GM12878 (cell line): ENCODE results near the gene TSPAN2. TPM values are rescaled to one million over a fixed set of nuclear protein-coding genes. Genes with fewer than 3 reads are reported as not detected.
A peak's percentile ranks its signal among the peaks of the same experiment; 100 is the strongest.

ENCODE experiments used
- ATAC-seq: fragments of 200-7000 bp; cut with Tn5 transposase; 3 replicates; pipeline ENCODE4 v1.9.1; 2020; ENCODE audit warnings: mild to moderate bottlenecking, moderate library complexity
- BruUV-seq: library from RNA; stranded (reverse); fragments of 400-500 nt; replicated peaks from 2 replicates; lab custom pipeline; 2021; lab: Mats Ljungman, UMichigan
- CTCF ChIA-PET: fragments of 300-600 bp; sonication (Branson Sonifier 250); formaldehyde crosslinking; extraction: SDS; loops from one replicate; lab custom pipeline; 2021; ENCODE audit warnings: inconsistent platforms; lab: Yijun Ruan, JAX
- POLR2A ChIA-PET: fragments of 350-600 bp; formaldehyde crosslinking; extraction: SDS; loops from one replicate; lab custom pipeline; 2021; ENCODE audit warnings: inconsistent platforms; lab: Charles Lee
- RAD21 ChIA-PET: fragments of 300-600 bp; sonication (Branson Sonifier 250); formaldehyde crosslinking; loops from one replicate; lab custom pipeline; 2023; ENCODE audit warnings: antibody characterized with exemption; ENCODE audit not compliant: unreplicated experiment; lab: Charles Lee
- SMC1A ChIA-PET: fragments of 300-600 bp; sonication (Branson Sonifier 250); formaldehyde crosslinking; loops from one replicate; lab custom pipeline; 2023; ENCODE audit not compliant: unreplicated experiment, uncharacterized antibody; lab: Charles Lee
- DNase-seq: peaks from one replicate; pipeline ENCODE4 v3.0.0-alpha.2; 2011; ENCODE audit warnings: low read depth, low spot score
- FAIRE-seq: peaks from 3 replicates; lab custom pipeline; 2011; peaks lifted over from hg19 to GRCh38; lab: Jason Lieb, UNC
- H2AFZ ChIP-seq: 2 replicates; pipeline ENCODE4 v1.6.0; 2011; ENCODE audit warnings: low read depth, low read length, control low read depth; ENCODE audit not compliant: control insufficient read depth
- H3K27ac ChIP-seq: 2 replicates; pipeline ENCODE4 v1.5.1; 2011; ENCODE audit warnings: control low read depth; ENCODE audit not compliant: control insufficient read depth, insufficient read depth
- H3K27me3 ChIP-seq, 2 experiments: replicated peaks in 1 of 2; 2 replicates each; pipeline versions ENCODE4 v1.6.0 to v1.6.1; 2011; ENCODE audit warnings: low read length in 1 of 2; ENCODE audit not compliant: control insufficient read depth in 2 of 2, insufficient read depth in 2 of 2
- H3K36me3 ChIP-seq, 2 experiments: 2 replicates each; pipeline ENCODE4 v1.5.1; 2011; ENCODE audit warnings: low read length in 1 of 2; ENCODE audit not compliant: control insufficient read depth in 2 of 2, insufficient read depth in 2 of 2
- H3K4me1 ChIP-seq: 2 replicates; pipeline ENCODE4 v1.6.1; 2011; ENCODE audit warnings: mild to moderate bottlenecking, low read length, moderate library complexity, mixed read lengths; ENCODE audit not compliant: control insufficient read depth, insufficient read depth
- H3K4me2 ChIP-seq: 2 replicates; pipeline ENCODE4 v1.6.0; 2011; ENCODE audit warnings: control low read depth; ENCODE audit not compliant: control insufficient read depth, insufficient read depth
- H3K4me3 ChIP-seq: fragments of 200-600 bp; sonication (generic); 2 replicates; pipeline ENCODE4 v1.5.1; 2016
- H3K79me2 ChIP-seq: 2 replicates; pipeline ENCODE4 v1.6.0; 2011; ENCODE audit warnings: low read length; ENCODE audit not compliant: control insufficient read depth, insufficient read depth
- H3K9ac ChIP-seq: 2 replicates; pipeline ENCODE4 v1.8.0; 2011; ENCODE audit warnings: low read length, control low read depth, mixed read lengths; ENCODE audit not compliant: control insufficient read depth, insufficient read depth
- H3K9me3 ChIP-seq: replicated peaks from 3 replicates; pipeline ENCODE4 v1.5.1; 2011; ENCODE audit warnings: mild to moderate bottlenecking, low read length; ENCODE audit not compliant: control insufficient read depth, insufficient read depth
- H4K20me1 ChIP-seq: 2 replicates; pipeline ENCODE4 v1.6.0; 2011; ENCODE audit not compliant: control insufficient read depth, insufficient read depth
- CBX3 ChIP-seq: fragments of 200-600 bp; sonication (generic); IDR thresholded peaks from 2 replicates; pipeline ENCODE4 v1.6.1; 2016; ENCODE audit warnings: low read depth, borderline replicate concordance
- CTCF ChIP-seq, 3 experiments: IDR thresholded peaks in 2 of 3; conservative IDR thresholded peaks in 1 of 3; 2 replicates each; pipeline ENCODE4 v1.5.1; 2011; ENCODE audit warnings: low read depth in 3 of 3, low read length in 3 of 3, mild to moderate bottlenecking in 3 of 3, control low read depth in 2 of 3, moderate library complexity in 2 of 3, inconsistent platforms in 1 of 3, mixed read lengths in 1 of 3; ENCODE audit not compliant: control insufficient read depth in 2 of 3, insufficient read depth in 1 of 3; ENCODE audit errors: extremely low read depth in 1 of 3
- HDAC6 ChIP-seq: fragments of 200-600 bp; sonication (generic); IDR thresholded peaks from one replicate; pipeline ENCODE4 v1.8.0; 2017; ENCODE audit warnings: antibody characterized with exemption; ENCODE audit not compliant: unreplicated experiment
- WGBS: methylation state at CpG from one replicate; pipeline ENCODE4 v1.1.6; 2016; ENCODE audit warnings: low lambda C conversion rate; ENCODE audit not compliant: insufficient replicate concordance, insufficient coverage; ENCODE audit errors: missing lambda C conversion rate; 5-methylcytosine and 5-hydroxymethylcytosine counted together
- in situ Hi-C: fragments of 300-500 bp; cut with MboI; formaldehyde crosslinking; loops from 9 replicates; pipeline ENCODE4 v1.14.3; 2018; ENCODE audit warnings: mixed read lengths
- intact Hi-C: fragments of 100-400 bp; cut with micrococcal nuclease; formaldehyde crosslinking; loops from one replicate; pipeline ENCODE4 v1.14.2; 2022; ENCODE audit not compliant: unreplicated experiment
- polyA plus RNA-seq, 11 experiments: library from polyadenylated mRNA; depleted of rRNA in 4 of 11; unstranded in 6 of 11; stranded (reverse) in 5 of 11; fragments of >200 nt; fragmentation: Nextera tagmentation in 4 of 11; fragmentation: Illumina TruSeq in 1 of 11; extraction: Ambion mirVana in 4 of 11; extraction: Trizol in 1 of 11; gene quantifications; 1 replicate in 1 of 11; 2 replicates in 10 of 11; pipeline versions ENCODE4 v1.2.1 to v1.2.3, GENCODE V29; 2011 to 2016; ENCODE audit warnings: inconsistent platforms in 2 of 11, missing spikeins in 2 of 11, low read depth in 1 of 11
- total RNA-seq, 4 experiments: library from RNA; depleted of rRNA in 3 of 4; stranded (reverse); fragments of >200 nt in 3 of 4; fragmentation: Illumina TruSeq in 1 of 4; extraction: Trizol in 1 of 4; gene quantifications; 2 replicates each; pipeline versions ENCODE4 v1.2.1 to v1.2.3, GENCODE V29; 2013 to 2021

Gene TSPAN2
- total and polyA plus RNA-seq, 10 of the 15 experiments (the other 5 are each of a cell fraction or from before 2014, with no cell fraction given), result under 0.01 to 0.73 TPM; not detected in 8

- ChIA-PET RAD21 (interaction anchor here (1.3 kb wide), 1 partner anchor 12 kb away, joined by 4 read pairs; no protein-coding TSS in a partner anchor), CTCF (interaction anchor here (0.8 to 8.0 kb wide), 7 partner anchors 11 to 103 kb away, joined by 3 to 63 read pairs (median 3); no protein-coding TSS in a partner anchor), SMC1A (interaction anchor here (1.1 kb wide), 1 partner anchor 10 kb away, joined by 3 read pairs; no protein-coding TSS in a partner anchor), POLR2A (no interaction called here)
- Histone ChIP-seq H3K4me3 (no peak overlapping the region), H3K9me3 (no peaks in the 10 kb centered on the region), H4K20me1 (no peaks in the 10 kb centered on the region), H3K36me3 (no peaks in the 10 kb centered on the region), H3K27ac (no peak overlapping the region), H3K79me2 (no peaks in the 10 kb centered on the region), H2AFZ (no peak overlapping the region), H3K4me1 (no peaks in the 10 kb centered on the region), H3K4me2 (no peak overlapping the region), H3K27me3 (no peaks in the 10 kb centered on the region), H3K9ac (no peak overlapping the region)
- intact Hi-C loops, result no loop called here
- in situ Hi-C loops, result no loop called here
- FAIRE-seq, result no peak
- TF ChIP-seq HDAC6 (no peak), CBX3 (no peak), CTCF (IDR thresholded peaks at IDR 0.05 in 2 of 3, conservative IDR thresholded peaks at IDR 0.05 in 1 of 3; ENCODE audit: control insufficient read depth in 2 of 3, extremely low read depth in 1 of 3, insufficient read depth in 1 of 3, low read depth in 3 of 3, low read length in 3 of 3) (0 out of 6 replicates have a peak, but pooled peaks of 1 of the 3 experiments have one; percentile 9)
- BruUV-seq, result no TSS peak
- WGBS, result 18% methylated on average over 2 of the region's 2 CpGs
- ATAC-seq, result no peak
- no peak for DNase-seq
Observed at GRCh38 chr1:115040501-115040900, 48.8 kb downstream of the TSPAN2 start.
